GM12891 (cell line): ENCODE results near the gene TENM3.

ENCODE experiments used
- PAX5 ChIP-seq: IDR thresholded peaks from 2 replicates; pipeline ENCODE4 v1.6.1; 2011; ENCODE audit warnings: low read length, moderate library complexity, mild to moderate bottlenecking; ENCODE audit not compliant: insufficient read depth, severe bottlenecking
- POLR2A ChIP-seq: IDR thresholded peaks from 2 replicates; pipeline ENCODE4 v1.6.1; 2011; ENCODE audit warnings: low read depth, low read length, control low read depth
- POLR2AphosphoS5 ChIP-seq: IDR thresholded peaks from 2 replicates; pipeline ENCODE4 v1.6.1; 2011; ENCODE audit warnings: low read depth, low read length, control low read depth
- POU2F2 ChIP-seq: IDR thresholded peaks from 2 replicates; pipeline ENCODE4 v1.6.1; 2011; ENCODE audit warnings: low read depth, mild to moderate bottlenecking, control low read depth, low read length, moderate library complexity
- SPI1 ChIP-seq: IDR thresholded peaks from 2 replicates; pipeline ENCODE4 v1.6.1; 2011; ENCODE audit warnings: low read depth, low read length, control low read depth
- TAF1 ChIP-seq: IDR thresholded peaks from 2 replicates; pipeline ENCODE4 v1.6.1; 2011; ENCODE audit warnings: low read depth, low read length, control low read depth

DNA sequence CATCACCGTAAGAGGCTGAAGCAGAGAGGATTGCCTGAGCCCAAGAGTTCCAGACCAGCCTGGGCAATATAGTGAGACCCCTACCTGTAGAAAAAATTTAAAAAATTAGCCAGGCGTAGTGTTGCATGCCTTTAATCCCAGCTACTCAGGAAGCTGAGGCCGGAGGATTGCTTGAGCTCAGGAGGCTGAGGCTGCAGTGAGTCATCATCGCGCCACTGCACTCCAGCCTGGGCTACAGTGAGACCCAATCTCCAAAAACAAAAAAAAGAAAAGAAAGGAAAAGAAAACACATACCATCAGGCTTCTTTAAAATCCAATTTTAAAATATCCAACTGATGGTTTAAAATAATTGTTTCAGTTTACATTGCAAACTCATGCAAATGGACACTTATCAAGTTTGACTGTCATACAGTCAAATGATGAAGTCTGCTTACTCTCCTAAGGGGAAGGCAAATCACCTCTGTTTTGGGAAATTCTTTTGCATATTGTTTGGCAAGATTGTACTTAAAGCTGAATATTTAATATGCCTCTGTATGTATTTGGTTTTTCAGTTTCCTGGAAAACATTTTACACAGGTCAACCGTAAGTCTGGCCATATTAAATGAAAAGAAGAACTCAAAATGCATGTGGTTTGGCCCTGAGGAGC lies 23.7 kb upstream of the TENM3 start:
- TF ChIP-seq POLR2A (no peak), SPI1 (no peak), PAX5 (no peak), POLR2AphosphoS5 (no peak), TAF1 (no peak), POU2F2 (no peak)
